Stimulated activated CD4-positive, alpha-beta T cell treated with anti-CD3 and anti-CD28 coated beads, Interleukin-15, amount 100 ng/mL, for 1 hour (primary cell): ENCODE results near the gene IL1F10.

ENCODE experiments used
- DNase-seq, 2 donors: peaks; one replicate each; pipeline ENCODE4 v3.0.0-alpha.2; 2020; ENCODE audit warnings: low read depth in 1 of 2, low spot score in 1 of 2

Gene IL1F10

GRCh38 chr2:113058998-113059960 lies 8.5 kb upstream of the IL1F10 start, which contains the start of gene IL36RN:
TSS of gene IL36RN (plus strand) at chr2:113059198. CDS start at chr2:113059439, 241 bp downstream.
- no peak for DNase-seq

- no peak for DNase-seq
Observed at GRCh38 chr2:113060396-113060795, 7.4 kb upstream of the IL1F10 start.

- no peak for DNase-seq
Observed at GRCh38 chr2:113060796-113061195, 7.0 kb upstream of the IL1F10 start.

- DNase-seq: no peak
Observed at GRCh38 chr2:113061241-113061640, 6.5 kb upstream of the IL1F10 start.

GRCh38 chr2:113061896-113062770 lies 5.6 kb upstream of the IL1F10 start:
- DNase-seq: no peak

- no peak for DNase-seq
Observed at GRCh38 chr2:113064281-113064680, 3.5 kb upstream of the IL1F10 start.

- no peak for DNase-seq
Observed at GRCh38 chr2:113064898-113065297, 2.9 kb upstream of the IL1F10 start.

GRCh38 chr2:113068249-113068648 lies 479 bp downstream of the IL1F10 start:
- DNase-seq: no peak

- no peak for DNase-seq
Observed at GRCh38 chr2:113068706-113069485, 1.1 kb downstream of the IL1F10 start.

- no peak for DNase-seq
Observed at GRCh38 chr2:113069676-113070605, 2.2 kb downstream of the IL1F10 start.

- DNase-seq: no peak
Observed at GRCh38 chr2:113070606-113070975, 2.8 kb downstream of the IL1F10 start.

GRCh38 chr2:113072584-113072983 lies 4.8 kb downstream of the IL1F10 start:
- no peak for DNase-seq

- DNase-seq: no peak
Observed at GRCh38 chr2:113073325-113073834, 5.6 kb downstream of the IL1F10 start.

GRCh38 chr2:113075030-113075429 lies 7.3 kb downstream of the IL1F10 start:
- no peak for DNase-seq

GRCh38 chr2:113075600-113075999 lies 7.8 kb downstream of the IL1F10 start:
- no peak for DNase-seq

GRCh38 chr2:113076954-113077669 lies 9.3 kb downstream of the IL1F10 start:
- no peak for DNase-seq

- no peak for DNase-seq
Observed at GRCh38 chr2:113077921-113078320, 10.2 kb downstream of the IL1F10 start.

- DNase-seq: no peak
Observed at GRCh38 chr2:113078350-113078839, 10.6 kb downstream of the IL1F10 start.

GRCh38 chr2:113079131-113079530 lies 11.4 kb downstream of the IL1F10 start:
- DNase-seq: no peak
